Measurements from ENCODE around the gene MEF2D. TPM values are rescaled to one million over a fixed set of nuclear protein-coding genes. Genes with fewer than 3 reads are reported as not detected.
A peak's percentile ranks its signal among the peaks of the same experiment; 100 is the strongest.

The MEF2D gene
- total RNA-seq, 1 experiment from 2014 or later = 18.7 TPM

- no peak overlapping the region for H2BK120ac ChIP-seq (ENCODE audit: low read depth, low read length, poor library complexity, severe bottlenecking)
- no peak for DNase-seq
- H3K79me1 ChIP-seq (ENCODE audit: insufficient read depth, low read depth, low read length, poor library complexity, severe bottlenecking) = no peaks in the 10 kb centered on the region
- H3K18ac ChIP-seq (ENCODE audit: insufficient read length, low read depth, low read length) = no peak overlapping the region
- H3K27me3 Mint-ChIP-seq (ENCODE audit: low read depth) = no peaks in the 10 kb centered on the region
- H3K4me1 Mint-ChIP-seq = peaks cover 17% of the 10 kb centered on the region in 2 experiments
- no peak overlapping the region for H3K4ac ChIP-seq (ENCODE audit: low read depth, low read length)
- H3K4me3 Mint-ChIP-seq = no peak overlapping the region
- H4K20me1 ChIP-seq (ENCODE audit: control insufficient read depth, insufficient read depth, insufficient read length) = no peaks in the 10 kb centered on the region
- no peak overlapping the region for H3K14ac ChIP-seq (ENCODE audit: insufficient read depth, low read length)
- peaks cover 8% of the 10 kb centered on the region; the same call in 1 of the 2 replicates for H3K4me1 ChIP-seq (ENCODE audit: insufficient read depth, low read length)
- no peak overlapping the region for H2BK5ac ChIP-seq (ENCODE audit: insufficient read length, low read length)
- no peak for TF ChIP-seq CTCF (conservative IDR thresholded peaks at IDR 0.05)
- no peak overlapping the region for H3T11ph ChIP-seq (ENCODE audit: low read length)
- H3K27me3 ChIP-seq (ENCODE audit: insufficient read depth, low read length) = no peaks in the 10 kb centered on the region
- no peak overlapping the region for H2BK15ac ChIP-seq (ENCODE audit: low read depth, low read length)
- no peaks in the 10 kb centered on the region for H3K79me2 ChIP-seq (ENCODE audit: insufficient read depth, low read length)
- WGBS (ENCODE audit: extremely low coverage, insufficient read length, low lambda C conversion rate) = no CpG with 5 or more reads among the region's 3 CpGs
- no peak overlapping the region for H2AFZ ChIP-seq (ENCODE audit: low read length)
- H2BK20ac ChIP-seq (ENCODE audit: low read depth, low read length, poor library complexity, severe bottlenecking) = no peak overlapping the region
- H3K23me2 ChIP-seq (ENCODE audit: insufficient read length, low read depth, low read length, poor library complexity, severe bottlenecking) = no peaks in the 10 kb centered on the region
- H3K9ac ChIP-seq (ENCODE audit: extremely low read depth, insufficient read length, low read length) = no peak overlapping the region
- H2BK12ac ChIP-seq (ENCODE audit: insufficient read length, low read depth, low read length) = no peak overlapping the region
- no peak overlapping the region for H3K4me2 ChIP-seq (ENCODE audit: insufficient read depth, insufficient read length, low read length)
- no peak overlapping the region for H4K8ac ChIP-seq (replicated peaks; ENCODE audit: insufficient read length, low read depth, low read length)
- no peak overlapping the region for H3K27ac ChIP-seq (ENCODE audit: insufficient read length, low read depth, low read length)
- H4K5ac ChIP-seq (ENCODE audit: insufficient read length, low read depth, low read length) = no peak overlapping the region
- no peaks in the 10 kb centered on the region for H3K9me3 Mint-ChIP-seq
- no peak overlapping the region for H2AK5ac ChIP-seq (ENCODE audit: insufficient read length, low read length)
- no peak overlapping the region for H4K91ac ChIP-seq (ENCODE audit: insufficient read length, low read depth, low read length)
- no peak overlapping the region for H3K56ac ChIP-seq (ENCODE audit: insufficient read length, low read depth, low read length)
- no peaks in the 10 kb centered on the region for H3K9me3 ChIP-seq (ENCODE audit: control insufficient read depth, low read depth, low read length)
- peak overlapping the region in 1 of 3 experiments; percentile 2; a peak in 2 of 7 replicates for H3K27ac Mint-ChIP-seq
- H3K23ac ChIP-seq (ENCODE audit: insufficient read length, low read depth, low read length) = no peak overlapping the region
- peaks cover 13 to 42% (median 30%) of the 10 kb centered on the region in 3 experiments; a peak in 6 of 7 replicates for H3K36me3 Mint-ChIP-seq (ENCODE audit: insufficient read depth in 1 of 3, low read depth in 3 of 3)
Measured at GRCh38 chr1:156524481-156524869, 23.9 kb upstream of the MEF2D start.
